GM18907 (cell line): ENCODE data around the gene KIAA0513.
A peak's percentile ranks its signal among the peaks of the same experiment; 100 is the strongest.

ENCODE experiments used
- ATAC-seq: cut with Tn5 transposase; IDR thresholded peaks from one replicate; pipeline ENCODE4 v1.9.1; 2021; ENCODE audit warnings: mild to moderate bottlenecking, moderate library complexity; ENCODE audit not compliant: unreplicated experiment

Gene KIAA0513, protein sequence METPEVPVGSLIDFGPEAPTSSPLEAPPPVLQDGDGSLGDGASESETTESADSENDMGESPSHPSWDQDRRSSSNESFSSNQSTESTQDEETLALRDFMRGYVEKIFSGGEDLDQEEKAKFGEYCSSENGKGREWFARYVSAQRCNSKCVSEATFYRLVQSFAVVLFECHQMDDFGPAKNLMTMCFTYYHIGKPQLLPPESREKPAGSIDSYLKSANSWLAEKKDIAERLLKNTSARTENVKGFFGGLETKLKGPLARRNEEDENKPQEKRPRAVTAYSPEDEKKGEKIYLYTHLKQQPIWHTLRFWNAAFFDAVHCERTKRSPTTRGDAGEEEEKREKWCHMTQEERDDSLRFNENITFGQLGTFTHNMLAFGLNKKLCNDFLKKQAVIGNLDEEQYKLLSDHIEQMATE

GRCh38 chr16:85027349-85027957, at the start of gene KIAA0513:
TSS of gene KIAA0513 (plus strand) at chr16:85027795. CDS start at chr16:85067072, 39,277 bp downstream.
- ATAC-seq, result peak; percentile 74

GRCh38 chr16:84979516-84979915, 48.1 kb upstream of the KIAA0513 start:
- no peak for ATAC-seq

GRCh38 chr16:84982434-84982833, 45.2 kb upstream of the KIAA0513 start:
- no peak for ATAC-seq

GRCh38 chr16:84985079-84986065, 42.2 kb upstream of the KIAA0513 start:
- ATAC-seq, result no peak

DNA sequence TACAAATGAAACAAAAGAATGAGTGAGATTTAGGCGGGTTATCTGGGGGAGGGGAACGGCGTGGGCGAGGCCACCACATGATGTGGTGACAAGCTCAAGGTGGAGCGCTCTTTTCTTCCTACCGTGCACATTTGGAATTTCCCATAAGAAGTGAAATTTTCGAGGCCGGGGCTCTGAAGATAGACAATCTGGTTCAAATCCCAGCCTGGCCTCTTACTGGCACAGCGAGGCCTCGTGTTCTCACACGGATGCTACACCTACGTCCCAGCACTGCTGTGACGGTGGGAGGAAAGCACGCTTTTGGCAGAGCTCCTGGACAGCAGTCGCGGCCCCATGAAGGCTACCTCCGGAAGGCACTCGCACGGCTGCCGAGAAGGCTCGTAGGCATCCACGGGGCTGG, 41.5 kb upstream of the KIAA0513 start:
- ATAC-seq, result no peak

DNA sequence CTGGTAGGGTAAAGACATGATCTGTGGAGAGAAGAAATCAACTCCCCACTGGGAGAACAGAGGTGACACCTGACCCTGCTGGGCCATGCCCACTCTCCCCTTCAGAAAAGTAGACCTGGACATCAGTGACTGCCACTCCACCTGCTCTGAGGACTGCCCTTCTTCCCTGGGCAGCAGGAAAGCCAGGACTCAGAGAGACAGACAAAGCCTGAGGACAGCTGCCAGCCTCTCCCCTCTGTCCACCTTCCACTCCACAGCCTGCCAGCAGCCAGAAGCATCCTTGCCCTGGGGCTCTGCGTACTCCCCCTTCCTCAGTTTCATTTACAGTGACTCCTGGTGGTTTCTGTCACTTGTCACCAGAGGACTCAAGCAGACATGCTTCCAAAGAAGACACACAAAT, 40.7 kb upstream of the KIAA0513 start:
- no peak for ATAC-seq

DNA sequence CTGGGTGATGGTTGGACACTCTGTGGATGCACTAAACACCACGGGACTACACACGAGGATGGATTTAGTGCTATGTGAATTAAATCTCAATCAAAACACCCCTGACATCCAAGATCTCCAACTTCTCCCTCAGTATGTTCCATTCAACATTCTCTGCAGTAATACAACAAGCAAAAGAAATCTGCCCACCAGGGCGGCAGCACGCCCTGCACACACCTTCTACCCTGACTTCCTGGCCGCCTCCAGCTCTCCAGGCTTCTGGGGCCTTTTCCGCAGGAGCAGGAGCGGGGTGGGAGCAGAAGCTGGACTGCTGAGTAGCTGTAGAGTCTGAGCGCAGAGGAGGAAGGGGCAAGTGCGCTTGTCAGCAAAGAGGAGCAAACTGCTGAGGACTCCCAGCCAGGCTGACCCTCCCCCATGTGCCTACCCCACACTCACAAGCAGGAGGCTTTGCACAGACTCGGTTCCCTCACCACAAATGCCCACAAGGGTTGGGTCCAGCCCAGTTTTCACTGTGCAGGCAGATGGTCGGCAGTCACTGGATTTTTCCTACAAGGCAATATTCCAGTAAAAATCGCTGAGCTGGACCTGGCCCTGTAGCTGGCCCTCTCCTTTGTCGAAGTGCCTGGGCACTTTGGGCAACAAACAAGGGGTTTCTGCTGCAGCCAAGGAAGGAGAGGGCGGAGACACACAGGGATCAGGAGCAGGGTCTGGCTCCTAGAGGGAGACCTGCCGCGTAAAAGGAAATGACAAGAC, 39.1 kb upstream of the KIAA0513 start:
- no peak for ATAC-seq

DNA sequence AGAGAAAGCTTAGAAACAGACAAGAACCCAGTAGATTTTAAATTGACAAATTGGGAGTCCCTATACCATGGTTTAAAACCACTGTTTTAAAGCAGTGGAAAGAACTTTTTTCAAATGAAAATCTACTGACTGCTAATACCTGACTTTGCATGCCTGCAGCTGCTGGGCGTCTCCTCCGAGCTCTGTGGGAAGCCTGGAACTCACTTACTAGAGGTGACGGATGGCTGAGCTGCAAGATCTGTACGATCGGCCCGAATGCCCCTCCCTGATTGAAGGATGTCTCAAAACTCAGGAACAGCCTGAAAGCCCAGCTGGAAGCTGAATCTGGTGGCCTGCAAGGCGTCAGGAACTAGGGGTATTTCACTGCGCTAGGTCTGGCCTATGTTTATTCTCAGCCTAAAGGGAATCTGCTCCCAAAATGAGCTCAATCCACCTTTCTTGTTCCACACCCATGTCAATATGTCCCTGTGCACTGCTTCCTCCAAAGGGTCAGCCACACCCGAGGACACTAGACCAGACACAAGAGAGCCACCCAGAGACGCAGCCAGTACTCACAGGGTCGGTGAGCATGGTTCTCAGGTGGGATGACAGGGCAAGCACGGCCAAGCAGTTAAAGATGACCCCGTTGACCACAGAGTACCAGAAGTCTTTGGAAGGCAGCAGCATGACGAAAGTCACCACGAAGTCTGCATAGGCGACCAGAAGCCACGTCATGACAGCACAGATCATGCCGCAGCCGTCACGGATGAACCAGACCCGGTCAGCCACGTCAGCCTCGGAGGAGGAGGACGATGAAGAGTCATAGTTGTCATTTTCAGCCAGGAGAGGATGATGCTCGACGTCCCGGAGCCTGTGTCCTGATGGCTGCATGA, 37.6 kb upstream of the KIAA0513 start:
- no peak for ATAC-seq

- ATAC-seq, result no peak
These were observed 36.8 kb upstream of the KIAA0513 start for GRCh38 chr16:84990782-84991181.

DNA sequence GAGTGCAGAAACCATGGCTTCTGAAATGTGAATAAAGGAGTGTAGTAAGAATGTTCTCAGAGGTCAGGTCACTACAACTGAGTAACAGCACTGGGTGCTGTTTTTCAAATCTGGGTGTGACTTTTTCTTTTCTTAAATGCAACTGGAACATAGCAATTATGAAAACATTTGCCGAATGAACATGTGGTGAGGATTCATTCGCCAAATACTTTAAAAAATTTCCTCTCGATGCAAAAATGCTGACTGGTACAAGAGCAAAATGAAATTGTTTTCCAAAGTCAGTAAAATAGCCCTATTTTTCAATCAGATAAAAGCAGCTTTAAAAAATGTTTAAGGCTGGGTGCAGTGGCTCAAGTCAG, 34.9 kb upstream of the KIAA0513 start:
- ATAC-seq, result no peak

- no peak for ATAC-seq
These were observed 33.7 kb upstream of the KIAA0513 start for GRCh38 chr16:84993926-84994325.

- no peak for ATAC-seq
These were observed 31.9 kb upstream of the KIAA0513 start for GRCh38 chr16:84995663-84996062.

DNA sequence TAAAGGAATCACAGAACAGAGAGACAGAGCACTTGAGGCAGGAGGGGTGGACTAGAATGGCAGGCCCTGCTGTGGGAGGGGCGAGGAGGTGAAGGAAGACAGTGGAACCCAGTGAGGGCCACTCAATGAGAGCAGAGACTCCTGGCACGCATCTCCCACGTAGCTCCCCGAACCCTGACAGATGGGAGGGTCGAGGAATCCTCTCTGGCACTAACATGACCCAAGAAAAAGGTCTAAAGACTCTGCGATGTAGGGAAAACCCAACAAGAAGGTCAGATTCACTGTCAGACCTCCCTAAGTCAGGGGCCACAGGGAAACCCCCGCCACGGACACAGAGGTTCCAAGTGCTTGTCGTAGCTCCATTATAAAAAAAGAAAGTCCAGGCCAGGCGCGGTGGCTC, 31.2 kb upstream of the KIAA0513 start:
- no peak for ATAC-seq

GRCh38 chr16:84999200-84999599, 28.4 kb upstream of the KIAA0513 start:
- no peak for ATAC-seq

GRCh38 chr16:84999857-85000480, 27.6 kb upstream of the KIAA0513 start:
- no peak for ATAC-seq

DNA sequence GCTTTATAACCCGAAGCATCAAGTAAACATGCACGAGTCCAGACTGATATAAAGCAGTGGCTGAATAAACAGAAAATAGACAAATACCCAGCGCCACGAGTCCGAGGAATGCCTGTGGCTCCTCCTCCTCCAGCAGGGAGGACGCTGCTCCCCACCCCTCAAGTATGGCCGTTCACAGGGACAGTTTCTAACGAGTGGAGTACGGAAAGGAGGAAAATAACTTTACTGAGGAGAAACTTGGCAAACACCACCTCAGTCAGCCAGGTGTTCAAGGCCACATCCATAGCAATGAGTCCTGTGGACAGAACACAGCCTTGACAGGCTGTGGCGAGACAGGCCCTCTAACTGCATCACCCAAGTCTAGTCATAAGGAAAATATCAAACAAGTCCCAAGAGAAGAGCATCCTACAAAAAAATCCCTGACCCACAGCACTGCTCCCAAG, 25.5 kb upstream of the KIAA0513 start:
- ATAC-seq, result no peak

DNA sequence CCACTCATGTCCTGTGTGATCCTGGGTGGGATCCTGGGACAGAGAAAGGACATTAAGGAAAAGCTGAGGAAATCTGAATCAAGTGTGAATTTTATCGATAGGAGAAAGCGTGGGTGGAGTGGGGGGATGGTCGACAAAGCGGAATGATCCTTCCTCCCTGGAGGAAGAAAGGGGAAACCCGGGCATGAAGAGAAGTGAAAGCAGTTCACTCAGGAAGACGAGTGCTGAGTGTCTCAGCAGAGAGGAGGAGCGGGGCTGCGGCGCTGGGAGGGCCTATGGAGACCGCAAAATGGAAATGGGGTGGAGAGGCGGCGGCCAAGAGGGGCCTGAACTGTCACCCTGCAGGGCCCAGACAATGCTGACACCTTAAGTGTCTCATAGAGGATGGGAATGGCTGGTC, 25.0 kb upstream of the KIAA0513 start:
- ATAC-seq, result no peak

GRCh38 chr16:85003076-85003475, 24.5 kb upstream of the KIAA0513 start:
- ATAC-seq, result no peak
